MM.1S (cell line): ENCODE measurements around the gene DCAF16.

Experiments
- EZH2 ChIP-seq: fragments of 300-600 bp; sonication (generic); optimal IDR thresholded peaks from 2 replicates; pipeline ENCODE3; 2017; ENCODE audit warnings: low read depth, mild to moderate bottlenecking, antibody characterized with exemption, low read length, mixed read lengths
- EZH2phosphoT487 ChIP-seq: fragments of 300-600 bp; sonication (generic); IDR thresholded peaks from 2 replicates; pipeline ENCODE4 v1.6.1; 2018; ENCODE audit warnings: antibody characterized with exemption, low read length
- TF ChIP-seq, protein P1 (sequence below): fragments of 300-600 bp; sonication (generic); IDR thresholded peaks from 2 replicates; pipeline ENCODE4 v1.5.1; 2016; ENCODE audit warnings: antibody characterized with exemption, low read length, mixed read lengths

GRCh38 chr4:17846266-17846665 is 35.7 kb upstream of the DCAF16 start:
- TF ChIP-seq, protein P1, sequence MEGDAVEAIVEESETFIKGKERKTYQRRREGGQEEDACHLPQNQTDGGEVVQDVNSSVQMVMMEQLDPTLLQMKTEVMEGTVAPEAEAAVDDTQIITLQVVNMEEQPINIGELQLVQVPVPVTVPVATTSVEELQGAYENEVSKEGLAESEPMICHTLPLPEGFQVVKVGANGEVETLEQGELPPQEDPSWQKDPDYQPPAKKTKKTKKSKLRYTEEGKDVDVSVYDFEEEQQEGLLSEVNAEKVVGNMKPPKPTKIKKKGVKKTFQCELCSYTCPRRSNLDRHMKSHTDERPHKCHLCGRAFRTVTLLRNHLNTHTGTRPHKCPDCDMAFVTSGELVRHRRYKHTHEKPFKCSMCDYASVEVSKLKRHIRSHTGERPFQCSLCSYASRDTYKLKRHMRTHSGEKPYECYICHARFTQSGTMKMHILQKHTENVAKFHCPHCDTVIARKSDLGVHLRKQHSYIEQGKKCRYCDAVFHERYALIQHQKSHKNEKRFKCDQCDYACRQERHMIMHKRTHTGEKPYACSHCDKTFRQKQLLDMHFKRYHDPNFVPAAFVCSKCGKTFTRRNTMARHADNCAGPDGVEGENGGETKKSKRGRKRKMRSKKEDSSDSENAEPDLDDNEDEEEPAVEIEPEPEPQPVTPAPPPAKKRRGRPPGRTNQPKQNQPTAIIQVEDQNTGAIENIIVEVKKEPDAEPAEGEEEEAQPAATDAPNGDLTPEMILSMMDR, result no peak
- TF ChIP-seq EZH2phosphoT487, result no peak
- no peak for TF ChIP-seq EZH2
